K562 (cell line): ENCODE measurements around the gene AMIGO3. TPM values are rescaled to one million over a fixed set of nuclear protein-coding genes. Genes with fewer than 3 reads are reported as not detected.

Experiments used
- ATAC-seq: fragments of 200-7000 bp; cut with Tn5 transposase; 3 replicates; pipeline ENCODE4 v1.9.1; 2020; ENCODE audit warnings: moderate library complexity
- BruUV-seq: library from RNA; stranded (reverse); fragments of 400-500 nt; replicated peaks from 2 replicates; lab custom pipeline; 2021; lab: Mats Ljungman, UMichigan
- CTCF ChIA-PET: fragments of 300-600 bp; formaldehyde crosslinking; extraction: SDS; loops from one replicate; lab custom pipeline; 2021; ENCODE audit warnings: low intra/inter-chr PET ratio; lab: Yijun Ruan, JAX
- POLR2A ChIA-PET: fragments of 300-600, 350-650 bp; sonication (Branson Sonifier 250); formaldehyde crosslinking; extraction: SDS; loops from one replicate; lab custom pipeline; 2021; ENCODE audit warnings: antibody characterized with exemption, inconsistent platforms; lab: Yijun Ruan, JAX
- DNase-seq, 4 experiments: peaks; one replicate each; pipeline versions ENCODE4 v3.0.0 to v3.0.0-alpha.2; 2011 to 2018; ENCODE audit warnings: low spot score in 3 of 4, mixed read lengths in 3 of 4; ENCODE audit errors: extremely low read depth in 1 of 4
- FAIRE-seq: peaks from 2 replicates; lab custom pipeline; 2011; peaks lifted over from hg19 to GRCh38; lab: Jason Lieb, UNC
- H2AFZ ChIP-seq: 2 replicates; pipeline ENCODE4 v1.6.0; 2011; ENCODE audit warnings: low read depth, low read length, control low read depth, inconsistent platforms
- H3K27ac ChIP-seq: fragments of 200-600 bp; 3 replicates; pipeline ENCODE4 v1.8.0; 2011; ENCODE audit warnings: low read depth, mild to moderate bottlenecking, control low read depth, inconsistent platforms, low read length, moderate library complexity, mixed read lengths; ENCODE audit errors: extremely low read depth
- H3K27me3 ChIP-seq, 2 experiments: fragments of 300-600 bp in 1 of 2; 2 replicates in 1 of 2; 3 replicates in 1 of 2; pipeline versions ENCODE4 v1.6.0 to v1.8.0; 2011; ENCODE audit warnings: inconsistent platforms in 2 of 2, low read length in 2 of 2, mild to moderate bottlenecking in 1 of 2, mixed read lengths in 1 of 2, moderate library complexity in 1 of 2; ENCODE audit not compliant: control insufficient read depth in 2 of 2, insufficient read depth in 2 of 2
- H3K36me3 ChIP-seq: fragments of 300-600 bp; 3 replicates; pipeline ENCODE4 v1.8.0; 2011; ENCODE audit warnings: mild to moderate bottlenecking, low read length, inconsistent platforms; ENCODE audit not compliant: control insufficient read depth, insufficient read depth
- H3K4me1 ChIP-seq, 2 experiments: fragments of 200-600 bp in 1 of 2; replicated peaks in 1 of 2; 2 replicates in 1 of 2; 3 replicates in 1 of 2; pipeline versions ENCODE4 v1.5.1 to v1.8.0; 2011; ENCODE audit warnings: inconsistent platforms in 2 of 2, low read length in 2 of 2, mild to moderate bottlenecking in 1 of 2, mixed read lengths in 1 of 2, moderate library complexity in 1 of 2; ENCODE audit not compliant: control insufficient read depth in 2 of 2, insufficient read depth in 2 of 2
- H3K4me2 ChIP-seq: 2 replicates; pipeline ENCODE4 v1.6.1; 2011; ENCODE audit warnings: low read length, control low read depth, inconsistent platforms, mixed read lengths; ENCODE audit not compliant: insufficient read depth
- H3K4me3 ChIP-seq: fragments of 200-600 bp; sonication (generic), shearing (Covaris generic); 2 replicates; pipeline ENCODE4 v1.5.1; 2016; ENCODE audit warnings: control low read depth, inconsistent platforms
- H3K79me2 ChIP-seq: fragments of 200-600 bp; 3 replicates; pipeline ENCODE4 v1.8.0; 2011; ENCODE audit warnings: low read length, inconsistent platforms; ENCODE audit not compliant: control insufficient read depth, insufficient read depth
- H3K9ac ChIP-seq, 2 experiments: 2 replicates each; pipeline versions ENCODE4 v1.6.0 to v1.6.1; 2011; ENCODE audit warnings: low read depth in 2 of 2, low read length in 2 of 2, control low read depth in 1 of 2, inconsistent platforms in 1 of 2, mild to moderate bottlenecking in 1 of 2, mixed read lengths in 1 of 2; ENCODE audit not compliant: insufficient read depth in 1 of 2
- H3K9me1 ChIP-seq: one replicate; pipeline ENCODE4 v1.6.0; 2011; ENCODE audit warnings: inconsistent platforms, mild to moderate bottlenecking, low read length, moderate library complexity; ENCODE audit not compliant: control insufficient read depth, insufficient read depth
- H3K9me3 ChIP-seq: replicated peaks from 2 replicates; pipeline ENCODE4 v1.5.1; 2011; ENCODE audit warnings: low read depth, low read length, inconsistent platforms; ENCODE audit not compliant: control insufficient read depth, insufficient read depth
- H4K20me1 ChIP-seq: replicated peaks from 2 replicates; pipeline ENCODE4 v1.6.1; 2011; ENCODE audit warnings: low read length, inconsistent platforms, mixed read lengths; ENCODE audit not compliant: control insufficient read depth, insufficient read depth
- CREM ChIP-seq: IDR thresholded peaks from 2 replicates; pipeline ENCODE4 v1.6.1; 2014; ENCODE audit warnings: antibody characterized with exemption, low read depth
- POLR2G ChIP-seq: fragments of 200-400 bp; formaldehyde crosslinking; IDR thresholded peaks from 2 replicates; pipeline ENCODE4 v1.6.1; 2017; ENCODE audit warnings: low read depth, mild to moderate bottlenecking, antibody characterized with exemption, low read length, moderate library complexity
- RAD21 ChIP-seq, 2 experiments: fragments of 250-450 bp in 1 of 2; fragments of 450-650 bp in 1 of 2; sonication (Bioruptor Pico) in 1 of 2; formaldehyde crosslinking in 1 of 2; IDR thresholded peaks in 1 of 2; conservative IDR thresholded peaks in 1 of 2; 2 replicates each; pipeline versions ENCODE4 v1.4.0 to v1.8.0; 2020 to 2022; ENCODE audit warnings: mild to moderate bottlenecking in 2 of 2, moderate library complexity in 1 of 2
- SMAD3 ChIP-seq: fragments of 450-650 bp; formaldehyde crosslinking; conservative IDR thresholded peaks from 2 replicates; pipeline ENCODE4 v1.4.0; 2020; ENCODE audit warnings: mild to moderate bottlenecking
- TEAD1 ChIP-seq, 2 experiments: fragments of 450-650 bp in 1 of 2; sonication (generic) in 1 of 2; formaldehyde crosslinking; IDR thresholded peaks; 2 replicates each; pipeline versions ENCODE4 v1.4.0 to v1.8.0; 2020 to 2022; ENCODE audit warnings: mild to moderate bottlenecking in 2 of 2, missing genetic modification reagents in 1 of 2
- ZNF143 ChIP-seq: sonication (generic); formaldehyde crosslinking; IDR thresholded peaks from 2 replicates; pipeline ENCODE4 v1.9.0; 2022; ENCODE audit warnings: mild to moderate bottlenecking, missing genetic modification reagents
- WGBS: fragments of 100-300 bp; shearing (Covaris generic); methylation state at CpG from one replicate; pipeline ENCODE4 v1.1.6; 2016; ENCODE audit warnings: low coverage, mixed read lengths; ENCODE audit not compliant: insufficient coverage; ENCODE audit errors: missing lambda C conversion rate; 5-methylcytosine and 5-hydroxymethylcytosine counted together
- in situ Hi-C: fragments of 300-500 bp; cut with MboI; formaldehyde crosslinking; loops from 4 replicates; pipeline ENCODE4 v1.15.0; 2018; ENCODE audit warnings: inconsistent platforms, mixed read lengths
- intact Hi-C: fragments of 100-400 bp; cut with micrococcal nuclease; formaldehyde crosslinking; loops from 2 replicates; pipeline ENCODE4 v1.14.2; 2022
- polyA plus RNA-seq, 8 experiments: library from polyadenylated mRNA; depleted of rRNA in 4 of 8; stranded (reverse) in 5 of 8; unstranded in 3 of 8; fragments of >200 nt; fragmentation: Nextera tagmentation in 2 of 8; fragmentation: Illumina TruSeq in 1 of 8; extraction: Ambion mirVana in 2 of 8; extraction: Trizol in 1 of 8; gene quantifications; 2 replicates each; pipeline versions ENCODE4 v1.2.1 to v1.2.3, GENCODE V29; 2011 to 2014; ENCODE audit warnings: inconsistent platforms in 1 of 8, missing spikeins in 1 of 8
- total RNA-seq, 7 experiments: library from RNA; depleted of rRNA in 6 of 7; stranded (reverse); fragments of >200 nt in 6 of 7; fragmentation: Illumina TruSeq in 2 of 7; extraction: Trizol in 2 of 7; gene quantifications; 2 replicates each; pipeline versions ENCODE4 v1.2.1 to v1.2.3, GENCODE V29; 2011 to 2021; ENCODE audit warnings: low replicate concordance in 1 of 7
- TF ChIP-seq, protein P1 (sequence below): sonication (generic); formaldehyde crosslinking; IDR thresholded peaks from 2 replicates; pipeline ENCODE4 v1.8.1; 2023; ENCODE audit warnings: missing genetic modification reagents, mild to moderate bottlenecking, borderline replicate concordance
- TF ChIP-seq, protein P2 (sequence below), 2 experiments: fragments of 450-650 bp in 1 of 2; sonication (generic) in 1 of 2; formaldehyde crosslinking in 1 of 2; IDR thresholded peaks in 1 of 2; conservative IDR thresholded peaks in 1 of 2; 2 replicates each; pipeline versions ENCODE4 v1.6.1 to v1.8.1; 2016 to 2023; ENCODE audit warnings: mild to moderate bottlenecking in 2 of 2, moderate library complexity in 2 of 2, inconsistent platforms in 1 of 2, missing genetic modification reagents in 1 of 2
- TF ChIP-seq, protein P3 (sequence below): sonication (generic); formaldehyde crosslinking; IDR thresholded peaks from 2 replicates; pipeline ENCODE4 v1.8.0; 2022; ENCODE audit warnings: missing genetic modification reagents, mild to moderate bottlenecking, moderate library complexity, borderline replicate concordance

The AMIGO3 gene
- total and polyA plus RNA-seq, 9 of the 15 experiments (the other 6 are each of a cell fraction or from before 2014, with no cell fraction given) = 0.13 to 2.8 (median 0.44) TPM; not detected in 4

DNA sequence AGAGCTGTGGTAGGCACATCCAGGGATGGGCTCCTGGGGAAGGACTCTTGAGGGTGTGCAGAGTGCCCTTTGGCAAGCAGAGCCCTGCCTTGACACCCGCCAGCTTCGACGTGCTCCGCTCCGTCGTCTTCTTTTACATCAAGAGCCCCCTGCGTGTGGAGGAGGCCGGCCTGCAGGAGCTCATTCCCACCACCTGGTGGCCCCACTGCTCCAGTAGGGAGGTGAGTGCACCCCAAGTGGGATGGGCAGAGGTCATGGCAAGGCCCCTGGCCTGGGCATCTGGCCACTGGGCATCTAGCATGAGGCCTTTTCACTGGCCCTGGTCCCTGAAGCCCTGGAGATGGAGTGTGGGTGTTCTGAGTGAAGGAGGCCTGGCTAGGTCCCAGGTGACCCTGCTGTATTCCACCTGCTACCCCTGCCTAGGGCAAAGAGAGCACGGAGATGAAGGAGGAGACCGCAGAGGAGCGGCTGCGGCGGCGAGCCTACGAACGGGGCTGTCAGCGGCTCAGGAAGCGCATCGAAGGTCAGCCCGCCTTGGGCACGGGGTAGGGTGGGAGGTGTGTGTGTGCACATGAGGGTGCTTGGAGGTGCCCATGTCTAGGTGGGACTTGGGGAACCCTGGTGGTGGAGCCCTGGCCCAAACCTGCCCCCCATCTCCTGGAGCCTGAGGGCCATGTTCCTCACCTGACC is 18.0 kb downstream of the AMIGO3 start:
- no TSS peak for BruUV-seq
- peak in 3 of 4 experiments; percentile 23 to 37 (median 32) for DNase-seq
- Histone ChIP-seq H2AFZ (no peak overlapping the region), H3K27me3 (no peaks in the 10 kb centered on the region), H3K27ac (no peak overlapping the region), H3K4me2 (no peak overlapping the region), H3K79me2 (no peaks in the 10 kb centered on the region), H3K9me1 (peaks cover 3% of the 10 kb centered on the region), H4K20me1 (no peaks in the 10 kb centered on the region), H3K9me3 (no peaks in the 10 kb centered on the region), H3K4me1 (peaks cover 0 to 10% of the 10 kb centered on the region in 2 experiments; a peak in 2 of 5 replicates), H3K9ac (no peak overlapping the region; a peak in 1 of 4 replicates), H3K4me3 (no peak overlapping the region), H3K36me3 (peaks cover 82% of the 10 kb centered on the region; the same call in 2 of the 3 replicates)
- intact Hi-C loops (loop anchor here (5.0 kb wide), 1 partner anchor 206 kb away; no protein-coding TSS in a partner anchor), in situ Hi-C loops (loop anchor here (5.0 kb wide), 1 partner anchor 141 kb away; no protein-coding TSS in a partner anchor)
- CTCF ChIA-PET = interaction anchor here (0.6 kb wide), 1 partner anchor 9 kb away, joined by 4 read pairs; no protein-coding TSS in a partner anchor
- ATAC-seq = peak; percentile 61
- FAIRE-seq = no peak
- 73% methylated on average over 10 of the region's 21 CpGs for WGBS
- POLR2A ChIA-PET = interaction anchor here (0.6 to 1.3 kb wide), 5 partner anchors 93 to 198 kb away, joined by 3 to 5 read pairs (median 4); no protein-coding TSS in a partner anchor
- peak; percentile 60 for TF ChIP-seq POLR2G
- 0 out of 4 replicates have a peak, but pooled peaks of 1 of the 2 experiments have one; percentile 27 for TF ChIP-seq TEAD1 (CRISPR knock-in tag; IDR thresholded peaks at IDR 0.05)
- no peak for TF ChIP-seq CREM
- no peak for TF ChIP-seq SMAD3 (CRISPR knock-in tag)
- TF ChIP-seq, protein P1, sequence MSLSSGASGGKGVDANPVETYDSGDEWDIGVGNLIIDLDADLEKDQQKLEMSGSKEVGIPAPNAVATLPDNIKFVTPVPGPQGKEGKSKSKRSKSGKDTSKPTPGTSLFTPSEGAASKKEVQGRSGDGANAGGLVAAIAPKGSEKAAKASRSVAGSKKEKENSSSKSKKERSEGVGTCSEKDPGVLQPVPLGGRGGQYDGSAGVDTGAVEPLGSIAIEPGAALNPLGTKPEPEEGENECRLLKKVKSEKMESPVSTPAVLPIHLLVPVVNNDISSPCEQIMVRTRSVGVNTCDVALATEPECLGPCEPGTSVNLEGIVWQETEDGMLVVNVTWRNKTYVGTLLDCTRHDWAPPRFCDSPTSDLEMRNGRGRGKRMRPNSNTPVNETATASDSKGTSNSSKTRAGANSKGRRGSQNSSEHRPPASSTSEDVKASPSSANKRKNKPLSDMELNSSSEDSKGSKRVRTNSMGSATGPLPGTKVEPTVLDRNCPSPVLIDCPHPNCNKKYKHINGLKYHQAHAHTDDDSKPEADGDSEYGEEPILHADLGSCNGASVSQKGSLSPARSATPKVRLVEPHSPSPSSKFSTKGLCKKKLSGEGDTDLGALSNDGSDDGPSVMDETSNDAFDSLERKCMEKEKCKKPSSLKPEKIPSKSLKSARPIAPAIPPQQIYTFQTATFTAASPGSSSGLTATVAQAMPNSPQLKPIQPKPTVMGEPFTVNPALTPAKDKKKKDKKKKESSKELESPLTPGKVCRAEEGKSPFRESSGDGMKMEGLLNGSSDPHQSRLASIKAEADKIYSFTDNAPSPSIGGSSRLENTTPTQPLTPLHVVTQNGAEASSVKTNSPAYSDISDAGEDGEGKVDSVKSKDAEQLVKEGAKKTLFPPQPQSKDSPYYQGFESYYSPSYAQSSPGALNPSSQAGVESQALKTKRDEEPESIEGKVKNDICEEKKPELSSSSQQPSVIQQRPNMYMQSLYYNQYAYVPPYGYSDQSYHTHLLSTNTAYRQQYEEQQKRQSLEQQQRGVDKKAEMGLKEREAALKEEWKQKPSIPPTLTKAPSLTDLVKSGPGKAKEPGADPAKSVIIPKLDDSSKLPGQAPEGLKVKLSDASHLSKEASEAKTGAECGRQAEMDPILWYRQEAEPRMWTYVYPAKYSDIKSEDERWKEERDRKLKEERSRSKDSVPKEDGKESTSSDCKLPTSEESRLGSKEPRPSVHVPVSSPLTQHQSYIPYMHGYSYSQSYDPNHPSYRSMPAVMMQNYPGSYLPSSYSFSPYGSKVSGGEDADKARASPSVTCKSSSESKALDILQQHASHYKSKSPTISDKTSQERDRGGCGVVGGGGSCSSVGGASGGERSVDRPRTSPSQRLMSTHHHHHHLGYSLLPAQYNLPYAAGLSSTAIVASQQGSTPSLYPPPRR (CRISPR knock-in tag) = no peak
- TF ChIP-seq, protein P2, sequence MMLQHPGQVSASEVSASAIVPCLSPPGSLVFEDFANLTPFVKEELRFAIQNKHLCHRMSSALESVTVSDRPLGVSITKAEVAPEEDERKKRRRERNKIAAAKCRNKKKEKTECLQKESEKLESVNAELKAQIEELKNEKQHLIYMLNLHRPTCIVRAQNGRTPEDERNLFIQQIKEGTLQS (IDR thresholded peaks at IDR 0.05) = no peak
- TF ChIP-seq, protein P2 (CRISPR knock-in tag; conservative IDR thresholded peaks at IDR 0.05) = no peak
- TF ChIP-seq, protein P3, sequence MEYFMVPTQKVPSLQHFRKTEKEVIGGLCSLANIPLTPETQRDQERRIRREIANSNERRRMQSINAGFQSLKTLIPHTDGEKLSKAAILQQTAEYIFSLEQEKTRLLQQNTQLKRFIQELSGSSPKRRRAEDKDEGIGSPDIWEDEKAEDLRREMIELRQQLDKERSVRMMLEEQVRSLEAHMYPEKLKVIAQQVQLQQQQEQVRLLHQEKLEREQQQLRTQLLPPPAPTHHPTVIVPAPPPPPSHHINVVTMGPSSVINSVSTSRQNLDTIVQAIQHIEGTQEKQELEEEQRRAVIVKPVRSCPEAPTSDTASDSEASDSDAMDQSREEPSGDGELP (CRISPR knock-in tag) = peak; percentile 31; the same call in 1 of the 2 replicates
- TF ChIP-seq ZNF143 (CRISPR knock-in tag) = no peak
- TF ChIP-seq RAD21 (CRISPR knock-in tag; conservative IDR thresholded peaks at IDR 0.05 in 1 of 2, IDR thresholded peaks at IDR 0.05 in 1 of 2) = peak in 1 of 2 experiments; percentile 11; a peak in 1 of 4 replicates
